Raji (cell line): Measurements from ENCODE around the gene FAF2.

Source experiments
- POLR2A ChIP-seq: IDR thresholded peaks from 2 replicates; pipeline ENCODE4 v1.6.1; 2011; ENCODE audit warnings: low read depth, low read length, control low read depth; ENCODE audit not compliant: insufficient read depth

Gene FAF2

DNA sequence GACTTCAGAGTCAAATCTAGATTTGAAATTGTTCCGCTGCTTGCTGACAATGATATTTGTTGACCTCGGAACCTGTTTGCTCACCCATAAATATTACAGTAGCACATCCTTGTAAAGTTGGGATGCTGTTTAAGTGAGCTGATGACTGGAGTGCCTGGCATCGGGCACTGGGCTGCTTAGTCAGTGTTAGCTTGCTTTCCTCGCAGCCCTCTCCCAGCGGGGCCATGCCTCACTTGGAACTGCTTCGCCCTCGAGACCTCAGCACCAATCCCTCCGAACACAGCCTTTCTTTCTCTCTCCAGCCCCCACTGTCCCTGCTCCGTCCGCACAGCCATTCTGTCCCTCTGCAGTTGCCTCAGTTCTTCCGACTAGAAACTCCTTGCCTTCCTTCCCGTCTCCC, 65.6 kb downstream of the FAF2 start:
- no peak for TF ChIP-seq POLR2A

DNA sequence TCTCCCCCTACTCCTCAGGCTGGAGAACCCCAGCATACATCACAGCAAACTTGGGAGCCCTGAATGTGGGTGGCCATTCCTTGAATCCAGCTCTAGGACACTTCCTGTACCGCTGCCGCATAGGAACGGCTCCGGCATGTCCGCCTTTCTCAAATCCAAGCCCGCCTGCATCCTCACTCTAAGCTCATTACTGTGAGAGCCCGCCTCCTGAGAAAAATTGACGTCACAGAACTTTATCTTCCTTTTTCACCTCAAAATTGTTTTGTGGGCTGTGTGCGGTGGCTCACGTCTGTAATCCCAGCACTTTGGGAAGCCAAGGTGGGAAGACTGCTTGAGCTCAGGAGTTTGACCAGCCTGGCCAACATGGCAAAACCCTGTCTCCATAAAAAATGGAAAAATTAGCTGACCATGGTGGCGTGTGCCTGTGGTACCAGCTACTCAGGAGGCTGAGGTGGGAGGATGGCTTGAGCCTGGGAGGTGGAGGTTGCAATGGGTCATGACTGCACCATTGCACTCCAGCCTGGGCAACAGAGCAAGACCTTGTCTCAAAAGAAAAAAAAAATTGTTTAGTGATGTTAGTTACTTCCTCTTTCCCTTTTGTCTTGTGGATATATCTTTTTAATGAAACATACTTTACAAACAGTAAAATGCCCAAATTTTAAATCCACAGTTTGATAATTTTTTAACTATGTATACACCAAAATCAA, 66.2 kb downstream of the FAF2 start:
- no peak for TF ChIP-seq POLR2A

DNA sequence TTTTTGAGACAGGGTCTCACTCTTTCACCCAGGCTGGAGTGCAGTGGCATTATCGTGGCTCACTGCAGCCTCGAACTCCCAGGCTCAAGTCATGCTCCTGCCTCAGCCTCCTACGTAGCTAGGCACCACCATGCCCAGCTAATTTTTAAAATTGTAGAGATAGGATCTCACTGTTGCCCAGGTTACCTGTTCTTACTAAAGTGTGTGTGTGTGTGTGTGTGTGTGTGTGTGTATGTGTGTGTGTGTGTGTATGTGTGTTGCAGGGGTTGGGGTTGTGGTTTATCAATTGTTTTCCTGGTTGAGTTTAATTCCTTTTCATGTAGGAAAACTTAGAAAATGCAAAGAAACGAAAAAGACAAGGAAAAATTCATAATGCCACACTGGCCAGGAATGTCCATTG, 67.2 kb downstream of the FAF2 start:
- TF ChIP-seq POLR2A, result no peak

GRCh38 chr5:176517053-176517661, 69.0 kb downstream of the FAF2 start:
- TF ChIP-seq POLR2A, result no peak

GRCh38 chr5:176519810-176520720, 71.9 kb downstream of the FAF2 start:
- no peak for TF ChIP-seq POLR2A

GRCh38 chr5:176521286-176521685, 73.1 kb downstream of the FAF2 start:
- TF ChIP-seq POLR2A, result no peak

GRCh38 chr5:176521699-176522263, 73.6 kb downstream of the FAF2 start:
- TF ChIP-seq POLR2A, result no peak

DNA sequence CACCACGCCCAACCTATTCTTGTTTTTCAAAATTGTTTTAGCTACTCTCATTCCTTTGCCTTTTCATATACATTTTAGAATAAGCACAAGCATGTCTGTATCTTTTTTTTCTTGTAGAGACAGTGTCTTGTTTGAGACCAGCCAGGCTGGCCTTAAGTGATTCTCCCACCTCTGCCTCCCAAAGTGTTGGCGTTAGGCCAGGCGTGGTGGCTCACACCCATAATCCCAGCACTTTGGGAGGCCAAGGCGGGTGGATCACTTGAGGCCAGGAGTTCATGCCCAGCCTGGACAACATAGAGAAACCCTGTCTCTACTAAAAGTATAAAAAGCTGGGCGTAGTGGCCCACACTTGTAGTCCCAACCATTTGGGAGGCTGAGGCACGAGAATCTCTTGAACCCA, 76.0 kb downstream of the FAF2 start:
- no peak for TF ChIP-seq POLR2A

- no peak for TF ChIP-seq POLR2A
These were observed 76.8 kb downstream of the FAF2 start for GRCh38 chr5:176524987-176525386.

GRCh38 chr5:176525677-176526076, 77.5 kb downstream of the FAF2 start:
- no peak for TF ChIP-seq POLR2A

DNA sequence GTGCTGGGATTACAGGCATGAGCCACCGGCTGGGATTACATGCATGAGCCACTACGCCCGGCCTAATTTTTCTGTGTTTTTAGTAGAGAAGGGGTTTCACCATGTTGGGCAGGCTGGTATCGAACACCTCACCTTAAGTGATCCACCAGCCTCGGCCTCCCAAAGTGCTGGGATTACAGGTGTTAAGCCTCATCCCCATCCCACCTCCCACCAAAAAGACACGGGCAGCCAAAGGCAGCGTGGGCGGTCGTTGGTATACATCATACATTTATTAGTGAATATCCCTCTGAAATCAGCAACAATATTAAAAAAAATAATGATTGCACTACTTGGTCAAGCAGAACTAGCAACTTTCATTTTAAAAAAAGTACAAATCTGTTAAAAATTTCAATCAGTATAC, 78.3 kb downstream of the FAF2 start:
- no peak for TF ChIP-seq POLR2A

DNA sequence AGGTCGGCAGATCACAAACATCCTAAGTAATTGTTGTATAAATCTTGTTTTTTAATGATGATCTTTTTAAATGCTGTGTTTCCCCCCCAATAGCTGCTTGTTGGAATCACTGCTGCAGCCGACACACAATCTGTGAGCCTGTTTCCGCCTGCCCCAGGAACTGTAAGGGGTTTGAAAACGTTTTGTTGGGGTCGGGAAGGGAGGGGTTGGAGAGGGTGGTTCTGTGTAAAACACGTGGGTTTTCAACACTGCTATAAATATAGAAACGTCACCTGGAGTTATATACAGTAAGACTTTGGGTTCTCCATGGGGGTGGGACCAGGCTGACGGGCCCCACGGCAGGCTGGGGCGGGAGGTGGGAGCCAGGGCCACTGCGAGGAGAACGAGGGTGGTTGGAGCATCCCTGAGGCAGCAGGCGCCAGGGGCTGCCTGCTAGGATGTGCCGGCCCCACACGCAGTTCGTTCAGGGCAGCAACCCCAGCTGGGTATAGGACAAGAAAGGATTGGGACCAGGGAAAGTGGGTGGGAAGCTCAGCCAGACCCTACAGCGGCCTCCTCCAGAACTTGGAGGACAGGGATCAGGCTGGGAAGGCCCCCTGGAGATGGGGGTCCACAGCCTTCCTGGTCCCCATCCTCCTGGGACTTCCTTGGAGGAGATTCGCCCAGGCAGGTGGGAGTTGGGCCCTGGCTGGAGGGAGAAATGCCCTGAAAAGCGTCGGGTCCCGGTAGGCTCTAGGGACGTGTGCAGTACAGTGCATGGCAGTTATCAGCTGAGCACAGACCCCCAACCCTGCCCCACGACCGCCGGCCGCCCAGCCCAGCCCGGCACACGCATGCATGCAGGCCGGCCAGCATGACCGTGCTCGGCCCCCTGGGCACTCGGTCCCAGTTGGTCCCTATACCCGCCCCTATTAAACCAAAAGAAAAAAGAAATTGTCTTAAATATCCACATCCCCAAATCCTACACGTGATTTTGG, 79.3 kb downstream of the FAF2 start:
- TF ChIP-seq POLR2A, result no peak

DNA sequence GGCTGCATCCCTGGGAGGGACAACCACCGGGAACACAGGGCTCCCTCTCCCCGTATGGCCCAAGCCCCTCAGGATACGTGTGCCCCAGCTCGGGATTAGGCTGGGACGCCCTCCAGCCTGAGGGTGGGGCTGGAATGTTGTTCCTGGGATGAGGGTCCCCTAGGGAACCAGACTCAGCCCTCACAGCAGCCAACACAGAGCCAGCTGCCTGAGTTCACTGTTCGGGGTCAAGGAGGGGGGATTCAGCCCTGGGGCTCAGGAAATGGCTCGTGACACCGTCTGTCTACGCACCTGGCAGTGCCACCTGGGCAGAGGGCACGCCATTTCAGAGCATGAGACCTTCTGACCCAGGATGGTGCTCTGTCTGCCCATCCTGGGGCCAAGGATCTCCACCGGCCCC, 80.1 kb downstream of the FAF2 start:
- TF ChIP-seq POLR2A, result no peak

GRCh38 chr5:176528761-176529115, 80.6 kb downstream of the FAF2 start:
- TF ChIP-seq POLR2A, result no peak
